Ramos (cell line): ENCODE measurements around the gene PRG2.
"Not testable (repeated sequence)": the region's sequence is repeated elsewhere in the genome, so short reads cannot be mapped to it uniquely, and the experiment has no call there.

Source experiments
- in situ Hi-C: fragments of 300-500 bp; cut with MboI; formaldehyde crosslinking; loops from one replicate; pipeline ENCODE4 v1.14.3; 2022; ENCODE audit warnings: low sequenced_read_pairs; ENCODE audit not compliant: unreplicated experiment

The PRG2 gene

GRCh38 chr11:57421066-57421465 lies 30.6 kb upstream of the PRG2 start:
- in situ Hi-C loops, result no loop called here

DNA sequence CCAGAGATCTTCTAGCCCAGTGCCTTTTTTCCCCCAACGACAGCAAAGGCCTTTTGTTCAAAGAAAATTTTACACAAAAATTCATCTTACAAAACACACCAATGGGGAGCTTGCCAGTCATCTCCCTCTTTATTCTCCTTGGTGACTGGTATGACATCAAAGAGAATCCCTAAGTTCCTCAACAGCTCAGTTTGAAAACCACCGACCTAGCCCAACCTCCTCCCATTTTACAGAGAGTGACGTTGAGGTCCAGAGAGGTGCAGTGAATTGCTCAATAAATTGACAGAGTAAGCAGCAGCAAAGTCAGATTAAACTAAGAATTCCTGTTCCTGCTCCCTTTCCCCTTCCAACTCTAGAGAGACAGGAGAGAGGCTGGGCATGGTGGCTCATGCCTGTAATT lies 28.7 kb upstream of the PRG2 start:
- in situ Hi-C loops, result no loop called here

- in situ Hi-C loops, result no loop called here
These were observed 27.7 kb upstream of the PRG2 start for GRCh38 chr11:57418131-57418530.

- in situ Hi-C loops, result no loop called here
These were observed 26.6 kb upstream of the PRG2 start for GRCh38 chr11:57417056-57417455.

DNA sequence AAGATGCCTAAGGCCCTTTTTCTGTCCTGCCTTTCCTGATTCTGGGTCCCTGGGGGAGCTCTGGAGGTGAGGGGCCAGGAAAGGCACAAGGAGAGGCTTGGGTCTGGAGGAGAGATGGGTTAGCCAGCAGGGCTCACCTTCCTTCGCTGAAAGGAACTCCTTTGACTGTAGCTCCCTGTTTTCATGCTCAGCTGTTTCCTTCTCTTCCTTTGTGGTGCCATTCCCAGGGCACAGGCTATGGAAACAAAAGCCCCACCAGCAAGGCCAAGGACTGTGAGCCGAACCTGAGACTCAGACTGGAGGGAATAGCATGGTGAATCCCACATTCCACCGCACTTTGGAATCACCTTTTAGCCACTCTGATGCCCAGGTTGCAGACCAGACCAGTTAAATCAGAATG lies 26.0 kb upstream of the PRG2 start:
- in situ Hi-C loops, result no loop called here

DNA sequence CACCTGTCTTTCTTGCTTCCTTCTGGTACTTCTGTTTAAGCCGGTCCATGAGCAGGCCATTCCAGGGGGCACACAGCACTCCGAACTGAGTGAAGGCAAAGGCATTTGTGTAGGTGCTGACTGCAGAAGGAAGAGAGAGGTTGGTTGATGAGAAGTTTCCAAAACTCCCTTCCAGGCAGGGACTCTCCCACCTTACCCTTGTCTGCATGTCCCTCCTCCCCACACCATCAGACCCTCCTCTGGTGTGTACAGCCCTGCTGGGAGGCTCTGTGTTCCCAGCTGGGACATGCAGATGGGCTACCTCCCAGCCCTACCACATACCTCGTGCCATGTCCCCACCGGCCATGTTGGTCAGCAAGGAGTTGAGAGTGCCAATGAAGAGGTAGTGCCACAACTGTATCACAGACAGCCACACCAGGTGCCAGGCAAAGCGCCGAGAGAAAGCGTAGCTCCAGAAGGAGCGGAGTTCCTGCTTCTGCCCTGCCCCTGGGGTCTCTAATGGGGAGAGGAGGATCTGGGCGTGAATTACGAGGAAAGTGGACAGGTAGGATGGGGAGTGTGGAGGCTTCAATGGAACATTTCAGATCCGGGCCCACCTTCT lies 24.3 kb upstream of the PRG2 start:
- in situ Hi-C loops, result no loop called here

DNA sequence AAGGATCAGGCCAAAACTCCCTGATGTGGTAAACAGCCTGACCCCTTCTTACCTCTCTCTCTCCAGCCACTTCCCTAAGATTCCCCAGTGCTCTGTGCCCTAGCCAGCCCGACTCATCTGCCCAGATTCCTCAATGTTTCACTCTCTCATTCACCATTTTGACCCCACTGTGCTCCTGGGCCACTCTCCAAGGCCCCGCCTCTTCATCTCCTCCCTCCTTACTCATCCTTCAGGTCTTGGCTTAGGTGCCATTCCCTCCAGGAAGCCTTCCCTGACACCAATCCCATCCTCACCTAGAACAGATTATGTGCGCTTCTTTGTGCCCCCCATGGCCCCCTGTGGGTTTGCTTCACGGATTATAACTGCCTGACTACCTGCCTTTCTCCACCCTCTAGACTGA lies 23.2 kb upstream of the PRG2 start:
- in situ Hi-C loops, result no loop called here

GRCh38 chr11:57410287-57410686 lies 19.8 kb upstream of the PRG2 start:
- in situ Hi-C loops, result no loop called here

DNA sequence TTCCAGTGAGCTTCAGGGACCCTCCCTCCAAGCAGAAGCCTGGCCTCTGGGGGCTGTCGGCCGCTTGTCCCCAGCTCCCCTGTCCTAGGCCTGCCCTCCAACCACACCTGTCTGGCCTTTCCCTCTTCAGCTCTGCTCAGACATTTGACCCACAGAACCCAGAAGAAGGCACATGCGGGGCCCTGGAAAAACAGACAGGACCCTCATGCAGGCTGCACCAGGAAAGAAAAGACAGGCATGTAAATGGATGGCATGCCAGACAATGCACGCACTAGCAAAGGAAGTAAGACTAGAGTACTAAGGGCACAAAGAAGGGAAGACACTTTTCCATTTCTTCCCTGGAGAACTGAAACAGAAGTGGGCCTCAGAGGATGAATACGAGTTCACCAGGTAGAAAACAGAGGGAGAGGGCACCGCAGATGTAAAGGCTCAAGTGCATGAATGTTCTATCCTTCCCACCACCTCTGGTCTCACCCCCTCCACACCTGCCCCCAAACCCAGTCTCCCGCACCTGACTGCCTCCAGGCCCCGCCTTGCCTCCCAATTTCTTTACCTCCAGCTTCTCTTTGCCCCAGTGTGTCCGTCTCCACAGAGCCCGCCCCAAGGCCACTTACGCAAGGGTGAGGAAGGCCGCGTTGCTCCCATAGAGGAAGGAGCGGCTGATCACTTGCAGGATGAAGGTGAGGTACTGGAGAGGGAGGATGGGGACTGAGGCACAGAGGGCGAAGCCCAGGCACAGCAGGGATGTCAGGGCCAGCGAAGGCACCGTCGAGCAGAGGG lies 19.1 kb upstream of the PRG2 start:
- in situ Hi-C loops, result no loop called here

DNA sequence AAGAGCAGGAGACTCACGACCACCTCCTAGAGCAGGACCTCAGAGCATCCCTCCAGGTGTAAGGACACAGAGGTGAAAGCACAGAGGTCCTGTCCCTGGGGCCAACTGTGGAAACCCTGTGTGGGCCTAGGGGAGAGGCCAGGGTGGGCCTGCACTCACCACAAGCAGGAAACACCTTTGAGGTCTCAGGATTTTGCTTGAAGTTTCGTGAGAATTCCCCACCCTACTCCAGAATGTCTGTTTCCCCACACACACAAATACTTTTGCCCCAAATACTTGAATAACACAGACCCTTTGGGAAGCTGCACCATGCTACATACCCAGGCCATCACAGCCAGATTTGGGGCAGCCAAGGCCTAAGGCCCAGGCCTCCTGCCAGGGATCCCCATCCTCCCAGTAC lies 18.3 kb upstream of the PRG2 start:
- in situ Hi-C loops, result no loop called here

- in situ Hi-C loops, result no loop called here
These were observed 17.6 kb upstream of the PRG2 start for GRCh38 chr11:57407941-57408475.

DNA sequence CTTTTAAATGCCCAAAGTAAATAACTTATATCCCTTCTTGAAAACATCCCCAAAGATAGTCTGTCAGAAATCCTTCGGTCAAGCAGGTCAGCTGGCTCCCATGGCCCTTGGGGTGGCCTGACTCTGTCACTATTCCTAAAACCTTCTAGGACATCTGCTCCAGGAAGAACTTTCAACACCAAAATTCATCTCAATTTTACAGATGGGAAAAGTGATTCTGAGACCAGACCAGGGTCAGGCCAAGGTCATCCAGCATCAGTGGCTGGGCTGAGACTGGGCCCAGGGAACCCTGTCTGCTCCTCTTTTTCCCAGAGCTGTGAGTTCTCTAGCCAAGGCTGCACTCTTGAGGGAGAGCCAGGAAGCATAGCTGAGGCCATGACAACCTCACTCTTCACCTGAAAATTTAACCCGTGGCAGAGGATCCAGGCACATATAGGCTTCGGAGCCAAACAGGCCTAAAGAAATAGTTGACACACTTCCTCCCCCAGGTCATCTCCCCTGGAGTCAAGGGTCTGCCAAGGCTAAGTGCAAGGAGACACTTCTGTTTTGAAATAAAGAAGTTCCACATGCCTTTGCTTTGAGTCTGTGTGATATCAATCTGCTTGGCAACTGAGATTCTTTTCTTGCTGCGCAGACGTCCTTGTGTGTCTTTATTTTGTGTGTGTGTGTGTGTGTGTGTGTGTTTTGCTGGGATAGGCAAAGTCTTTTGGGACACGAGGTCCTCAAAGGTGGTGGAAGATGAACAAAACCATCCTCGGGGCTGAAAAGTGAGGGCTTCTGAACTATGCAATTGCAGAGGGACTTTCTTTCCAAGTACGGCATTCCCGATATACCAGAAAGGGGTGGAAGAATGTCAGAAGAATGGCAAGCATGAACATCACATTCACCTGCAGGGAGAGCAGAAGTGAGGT lies 16.8 kb upstream of the PRG2 start:
- in situ Hi-C loops, result no loop called here

DNA sequence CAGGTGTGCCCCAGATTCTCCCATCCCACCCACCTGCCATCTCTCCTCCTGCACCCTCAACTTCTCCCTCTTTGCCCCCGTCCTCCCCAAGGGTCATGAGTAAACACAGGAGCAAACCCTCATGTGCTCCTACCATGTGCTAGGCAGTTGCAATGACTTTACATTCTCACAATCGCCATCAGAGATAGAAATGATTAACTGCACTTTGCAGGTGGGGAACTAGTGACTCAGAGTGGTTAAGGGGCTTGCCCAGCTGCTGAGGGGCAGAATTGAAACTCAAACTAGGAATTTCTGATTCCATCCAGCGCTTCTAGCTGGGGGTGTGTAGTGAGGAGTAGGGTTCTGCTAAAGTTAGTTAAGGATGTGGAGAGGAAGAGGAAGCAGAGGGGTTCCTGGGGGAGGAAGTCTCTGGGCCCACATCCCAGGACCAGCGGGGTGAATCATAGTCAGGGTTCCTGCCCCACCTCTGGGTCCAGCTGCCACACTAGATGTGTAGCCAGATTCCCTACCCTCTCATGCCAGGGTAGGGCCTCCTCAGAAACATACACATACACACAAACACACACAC lies 16.0 kb upstream of the PRG2 start:
- in situ Hi-C loops, result no loop called here

DNA sequence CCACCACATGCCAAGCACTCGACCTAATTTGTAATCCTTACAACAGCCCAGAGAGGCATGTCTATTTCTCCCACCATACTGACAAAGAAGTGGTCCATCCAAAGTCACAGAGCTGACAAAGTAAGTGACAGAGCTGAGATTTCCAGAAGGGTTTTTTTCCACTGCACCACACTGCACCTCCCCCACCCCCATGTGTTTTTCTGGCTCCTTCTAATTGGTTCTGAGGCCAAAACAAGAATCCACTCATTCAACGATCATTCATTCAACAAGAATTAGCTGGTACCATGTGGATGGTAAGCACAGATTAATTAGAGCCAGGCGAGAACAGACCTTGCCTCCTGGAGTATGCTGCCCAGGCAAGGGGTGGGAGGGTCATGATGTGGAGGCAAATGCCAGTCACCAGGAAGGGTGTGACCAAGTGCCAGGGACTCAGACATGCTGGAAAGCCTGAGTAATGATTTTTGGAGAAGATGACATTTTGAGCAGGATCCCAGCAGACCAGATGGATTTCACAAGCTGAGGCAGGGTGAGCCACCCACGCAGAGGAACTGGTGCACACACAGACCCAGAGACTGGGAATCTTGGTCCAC lies 14.9 kb upstream of the PRG2 start:
- in situ Hi-C loops, result no loop called here

DNA sequence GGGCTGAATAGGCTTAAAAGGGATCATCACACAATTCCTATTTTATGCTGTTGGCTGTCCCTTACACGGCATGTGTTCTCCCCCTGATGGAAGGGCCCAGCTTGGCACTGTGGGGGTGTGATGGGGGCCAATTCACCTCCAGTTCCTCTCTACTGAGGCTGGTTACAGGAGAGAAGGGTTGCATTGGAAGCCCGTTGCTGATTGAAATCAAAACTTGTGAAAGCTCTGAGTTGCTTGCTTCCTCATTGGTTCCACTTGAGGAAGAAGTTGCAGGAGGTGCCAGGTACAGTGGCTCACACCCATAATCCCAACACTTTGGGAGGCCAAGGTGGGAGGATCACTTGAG lies 13.3 kb upstream of the PRG2 start:
- in situ Hi-C loops, result no loop called here

DNA sequence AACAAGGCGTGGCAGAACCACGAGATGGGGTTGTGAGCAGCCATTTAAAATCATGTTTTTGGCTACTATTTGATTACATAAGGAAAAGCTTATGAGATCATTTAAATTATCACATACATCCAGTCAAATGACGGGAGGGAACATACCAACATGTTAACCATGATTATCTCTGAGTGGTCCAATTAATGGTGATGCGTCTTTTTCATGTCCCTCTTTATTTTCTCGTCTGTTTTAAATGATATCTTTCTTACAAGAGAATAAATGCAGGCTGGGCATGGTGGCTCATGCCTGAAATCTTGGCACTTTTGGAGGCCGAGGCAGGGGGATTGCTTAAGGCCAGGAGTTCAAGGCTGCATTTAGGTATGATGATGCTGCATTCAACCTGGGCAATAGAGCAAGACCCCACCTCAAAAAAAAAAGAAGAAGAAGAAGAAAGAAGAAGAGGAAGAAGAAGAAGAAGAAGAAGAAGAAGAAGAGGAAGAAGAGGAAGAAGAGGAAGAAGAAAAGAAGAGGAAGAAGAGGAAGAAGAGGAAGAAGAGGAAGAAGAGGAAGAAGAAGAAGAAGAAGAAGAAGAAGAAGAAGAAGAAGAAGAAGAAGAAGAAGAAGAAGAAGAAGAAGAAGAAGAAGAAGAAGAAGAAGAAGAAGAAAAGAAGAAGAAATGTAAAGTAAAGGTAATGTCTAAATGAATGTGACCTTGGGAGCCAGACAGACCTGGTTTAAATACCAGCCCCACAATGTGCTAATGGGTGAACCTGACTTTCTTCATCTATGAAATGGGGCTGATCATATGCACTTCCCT lies 12.8 kb upstream of the PRG2 start:
- in situ Hi-C loops, result not testable (repeated sequence)

GRCh38 chr11:57402188-57403002 lies 11.9 kb upstream of the PRG2 start:
- in situ Hi-C loops, result no loop called here

- in situ Hi-C loops, result no loop called here
These were observed 9.6 kb upstream of the PRG2 start for GRCh38 chr11:57399972-57400578.
